K562 (cell line): ENCODE data around the gene TMA7B. TPM values are rescaled to one million over a fixed set of nuclear protein-coding genes. Genes with fewer than 3 reads are reported as not detected.

Experiments
- ARID1B ChIP-seq: fragments of 450-650 bp; IDR thresholded peaks from 2 replicates; pipeline ENCODE4 v1.6.1; 2016; ENCODE audit warnings: antibody characterized with exemption, mild to moderate bottlenecking, inconsistent platforms
- ATF1 ChIP-seq, 2 experiments: fragments of 450-650 bp in 1 of 2; IDR thresholded peaks; 2 replicates each; pipeline ENCODE4 v1.6.1; 2016; ENCODE audit warnings: missing compliant biosample characterization in 1 of 2, missing genetic modification characterization in 1 of 2
- BCL6 ChIP-seq: fragments of 250-450 bp; sonication (Bioruptor Pico); IDR thresholded peaks from 2 replicates; pipeline ENCODE4 v1.4.0; 2020
- BRD4 ChIP-seq: fragments of 200-600 bp; sonication (generic); IDR thresholded peaks from 2 replicates; pipeline ENCODE4 v1.6.1; 2017; ENCODE audit warnings: inconsistent platforms
- CHD2 ChIP-seq: IDR thresholded peaks from 2 replicates; pipeline ENCODE4 v1.6.1; 2011; ENCODE audit warnings: low read depth, low read length
- DLX4 ChIP-seq: fragments of 250-450 bp; sonication (Bioruptor Pico); IDR thresholded peaks from 2 replicates; pipeline ENCODE4 v1.6.1; 2021; ENCODE audit warnings: mild to moderate bottlenecking
- FOXA3 ChIP-seq, 2 experiments: fragments of 450-650 bp in 1 of 2; sonication (generic) in 1 of 2; formaldehyde crosslinking; IDR thresholded peaks in 1 of 2; conservative IDR thresholded peaks in 1 of 2; 2 replicates each; pipeline versions ENCODE4 v1.4.0 to v1.8.0; 2020 to 2022; ENCODE audit warnings: mild to moderate bottlenecking in 2 of 2, missing genetic modification reagents in 1 of 2
- HDAC1 ChIP-seq, 2 experiments: fragments of 450-650 bp; IDR thresholded peaks; 2 replicates each; pipeline ENCODE4 v1.6.1; 2016 to 2017; ENCODE audit warnings: inconsistent platforms in 1 of 2, mild to moderate bottlenecking in 1 of 2, moderate library complexity in 1 of 2
- HDGF ChIP-seq: fragments of 450-650 bp; IDR thresholded peaks from 2 replicates; pipeline ENCODE4 v1.6.1; 2016
- MTF1 ChIP-seq: fragments of 250-450 bp; sonication (Bioruptor Pico); IDR thresholded peaks from 2 replicates; pipeline ENCODE4 v1.9.0; 2021; ENCODE audit warnings: moderate library complexity, mild to moderate bottlenecking, inconsistent platforms, borderline replicate concordance
- NCOR1 ChIP-seq: fragments of 450-650 bp; IDR thresholded peaks from 2 replicates; pipeline ENCODE4 v1.6.1; 2016; ENCODE audit warnings: mild to moderate bottlenecking, moderate library complexity
- RBM39 ChIP-seq: fragments of 200-400 bp; formaldehyde crosslinking; optimal IDR thresholded peaks from 2 replicates; pipeline ENCODE3; 2018; ENCODE audit warnings: low read depth, low read length
- SMARCC2 ChIP-seq: fragments of 450-650 bp; IDR thresholded peaks from 2 replicates; pipeline ENCODE4 v1.6.1; 2017; ENCODE audit warnings: antibody characterized with exemption, moderate library complexity, mild to moderate bottlenecking, low read depth
- SRSF7 ChIP-seq: fragments of 200-400 bp; formaldehyde crosslinking; optimal IDR thresholded peaks from 2 replicates; pipeline ENCODE3; 2017; ENCODE audit warnings: mild to moderate bottlenecking, low read depth, low read length
- TAF9B ChIP-seq: fragments of 450-650 bp; IDR thresholded peaks from 2 replicates; pipeline ENCODE4 v1.6.1; 2018; ENCODE audit warnings: mild to moderate bottlenecking; ENCODE audit not compliant: partially characterized antibody
- TARDBP ChIP-seq: fragments of 450-650 bp; IDR thresholded peaks from 2 replicates; pipeline ENCODE4 v1.6.1; 2016
- TBP ChIP-seq: optimal IDR thresholded peaks from 2 replicates; pipeline ENCODE3; 2011; ENCODE audit warnings: low read depth, low read length, improper control_type of control experiment
- TSC22D4 ChIP-seq: fragments of 450-650 bp; IDR thresholded peaks from 2 replicates; pipeline ENCODE4 v1.6.1; 2016; ENCODE audit warnings: missing genetic modification characterization, missing biosample characterization, control low read depth
- ZFP36 ChIP-seq: fragments of 150-350 bp; IDR thresholded peaks from 2 replicates; pipeline ENCODE4 v1.6.1; 2018; ENCODE audit warnings: low read length, low read depth; ENCODE audit not compliant: partially characterized antibody
- ZNF324 ChIP-seq: fragments of 250-450 bp; sonication (Bioruptor Pico); IDR thresholded peaks from 2 replicates; pipeline ENCODE4 v1.4.0; 2020; ENCODE audit warnings: mild to moderate bottlenecking
- polyA plus RNA-seq, 8 experiments: library from polyadenylated mRNA; depleted of rRNA in 4 of 8; stranded (reverse) in 5 of 8; unstranded in 3 of 8; fragments of >200 nt; fragmentation: Nextera tagmentation in 2 of 8; fragmentation: Illumina TruSeq in 1 of 8; extraction: Ambion mirVana in 2 of 8; extraction: Trizol in 1 of 8; gene quantifications; 2 replicates each; pipeline versions ENCODE4 v1.2.1 to v1.2.3, GENCODE V29; 2011 to 2014; ENCODE audit warnings: inconsistent platforms in 1 of 8, missing spikeins in 1 of 8
- total RNA-seq, 7 experiments: library from RNA; depleted of rRNA in 6 of 7; stranded (reverse); fragments of >200 nt in 6 of 7; fragmentation: Illumina TruSeq in 2 of 7; extraction: Trizol in 2 of 7; gene quantifications; 2 replicates each; pipeline versions ENCODE4 v1.2.1 to v1.2.3, GENCODE V29; 2011 to 2021; ENCODE audit warnings: low replicate concordance in 1 of 7
- TF ChIP-seq, protein P1 (sequence below): fragments of 450-650 bp; formaldehyde crosslinking; IDR thresholded peaks from 2 replicates; pipeline ENCODE4 v1.4.0; 2020; ENCODE audit warnings: mild to moderate bottlenecking, moderate library complexity
- TF ChIP-seq, protein P2 (sequence below): fragments of 450-650 bp; IDR thresholded peaks from 2 replicates; pipeline ENCODE4 v1.6.1; 2017; ENCODE audit warnings: antibody characterized with exemption
- TF ChIP-seq, protein P3 (sequence below), 2 experiments: fragments of 200-800 bp in 1 of 2; sonication (Bioruptor generic) in 1 of 2; sonication (generic) in 1 of 2; formaldehyde crosslinking in 1 of 2; IDR thresholded peaks in 1 of 2; conservative IDR thresholded peaks in 1 of 2; 2 replicates each; pipeline versions ENCODE4 v1.5.0 to v1.6.1; 2016 to 2020; ENCODE audit warnings: missing compliant biosample characterization in 1 of 2, missing genetic modification characterization in 1 of 2, missing genetic modification reagents in 1 of 2

The TMA7B gene
- total and polyA plus RNA-seq, 9 of the 15 experiments (the other 6 are each of a cell fraction or from before 2014, with no cell fraction given), result 5.6 to 14.2 (median 11.8) TPM

DNA sequence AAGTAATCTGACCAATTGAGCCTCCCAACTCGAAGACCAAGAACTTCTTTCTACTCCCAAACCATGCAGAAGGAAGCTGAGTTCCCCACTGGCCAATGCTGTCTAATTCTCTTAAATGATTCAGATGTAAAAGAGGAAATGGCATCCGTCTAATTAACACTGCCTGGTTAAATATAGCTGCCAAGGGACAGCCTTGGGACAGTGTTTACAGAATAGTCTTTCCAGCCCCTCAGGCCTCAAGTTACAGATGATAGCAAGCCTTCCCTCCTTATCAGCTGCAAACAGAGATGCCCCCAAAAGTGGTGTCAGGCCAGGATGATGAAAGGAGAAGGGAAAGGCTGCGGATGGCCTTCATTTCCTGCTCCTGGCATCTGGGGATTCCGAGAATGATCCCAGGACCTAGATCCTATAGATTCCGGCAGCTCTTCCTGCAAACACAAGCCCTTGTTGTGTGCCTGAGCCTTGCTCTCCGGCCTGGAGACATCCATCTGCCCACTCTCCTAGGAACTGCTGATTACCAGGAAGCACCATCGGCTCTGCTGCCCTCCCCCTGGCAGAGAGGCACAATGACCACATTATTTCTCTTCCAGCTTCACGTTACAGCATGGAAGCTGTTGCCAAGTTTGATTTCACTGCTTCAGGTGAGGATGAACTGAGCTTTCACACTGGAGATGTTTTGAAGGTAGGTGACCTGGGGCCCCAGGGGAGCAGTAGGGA is 13.5 kb upstream of the TMA7B start (continued):
- TF ChIP-seq ARID1B, result peak; percentile 98
- TF ChIP-seq ATF1 (CRISPR knock-in tag; IDR thresholded peaks at IDR 0.05), result no peak
- TF ChIP-seq ATF1 (tag; IDR thresholded peaks at IDR 0.05), result no peak
- peak; percentile 45 for TF ChIP-seq TAF9B
- TF ChIP-seq HDGF, result no peak
- peak; percentile 66; the same call in 1 of the 2 replicates for TF ChIP-seq BRD4
- peak; percentile 89 for TF ChIP-seq SMARCC2
- TF ChIP-seq CHD2, result no peak
- no peak for TF ChIP-seq ZNF324 (CRISPR knock-in tag)
- TF ChIP-seq NCOR1, result peak; percentile 94
- TF ChIP-seq BCL6 (CRISPR knock-in tag), result no peak
- peak; percentile 47 for TF ChIP-seq TBP
- no peak for TF ChIP-seq RBM39
- TF ChIP-seq FOXA3 (CRISPR knock-in tag; conservative IDR thresholded peaks at IDR 0.05 in 1 of 2, IDR thresholded peaks at IDR 0.05 in 1 of 2), result peak; percentile 66 to 71; a peak in 3 of 4 replicates
- TF ChIP-seq TARDBP, result no peak
- TF ChIP-seq, protein P1, sequence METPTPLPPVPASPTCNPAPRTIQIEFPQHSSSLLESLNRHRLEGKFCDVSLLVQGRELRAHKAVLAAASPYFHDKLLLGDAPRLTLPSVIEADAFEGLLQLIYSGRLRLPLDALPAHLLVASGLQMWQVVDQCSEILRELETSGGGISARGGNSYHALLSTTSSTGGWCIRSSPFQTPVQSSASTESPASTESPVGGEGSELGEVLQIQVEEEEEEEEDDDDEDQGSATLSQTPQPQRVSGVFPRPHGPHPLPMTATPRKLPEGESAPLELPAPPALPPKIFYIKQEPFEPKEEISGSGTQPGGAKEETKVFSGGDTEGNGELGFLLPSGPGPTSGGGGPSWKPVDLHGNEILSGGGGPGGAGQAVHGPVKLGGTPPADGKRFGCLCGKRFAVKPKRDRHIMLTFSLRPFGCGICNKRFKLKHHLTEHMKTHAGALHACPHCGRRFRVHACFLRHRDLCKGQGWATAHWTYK (CRISPR knock-in tag), result no peak
- no peak for TF ChIP-seq MTF1 (CRISPR knock-in tag)
- TF ChIP-seq, protein P2, sequence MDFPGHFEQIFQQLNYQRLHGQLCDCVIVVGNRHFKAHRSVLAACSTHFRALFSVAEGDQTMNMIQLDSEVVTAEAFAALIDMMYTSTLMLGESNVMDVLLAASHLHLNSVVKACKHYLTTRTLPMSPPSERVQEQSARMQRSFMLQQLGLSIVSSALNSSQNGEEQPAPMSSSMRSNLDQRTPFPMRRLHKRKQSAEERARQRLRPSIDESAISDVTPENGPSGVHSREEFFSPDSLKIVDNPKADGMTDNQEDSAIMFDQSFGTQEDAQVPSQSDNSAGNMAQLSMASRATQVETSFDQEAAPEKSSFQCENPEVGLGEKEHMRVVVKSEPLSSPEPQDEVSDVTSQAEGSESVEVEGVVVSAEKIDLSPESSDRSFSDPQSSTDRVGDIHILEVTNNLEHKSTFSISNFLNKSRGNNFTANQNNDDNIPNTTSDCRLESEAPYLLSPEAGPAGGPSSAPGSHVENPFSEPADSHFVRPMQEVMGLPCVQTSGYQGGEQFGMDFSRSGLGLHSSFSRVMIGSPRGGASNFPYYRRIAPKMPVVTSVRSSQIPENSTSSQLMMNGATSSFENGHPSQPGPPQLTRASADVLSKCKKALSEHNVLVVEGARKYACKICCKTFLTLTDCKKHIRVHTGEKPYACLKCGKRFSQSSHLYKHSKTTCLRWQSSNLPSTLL, result peak; percentile 76; the same call in 1 of the 2 replicates
- TF ChIP-seq, protein P3, sequence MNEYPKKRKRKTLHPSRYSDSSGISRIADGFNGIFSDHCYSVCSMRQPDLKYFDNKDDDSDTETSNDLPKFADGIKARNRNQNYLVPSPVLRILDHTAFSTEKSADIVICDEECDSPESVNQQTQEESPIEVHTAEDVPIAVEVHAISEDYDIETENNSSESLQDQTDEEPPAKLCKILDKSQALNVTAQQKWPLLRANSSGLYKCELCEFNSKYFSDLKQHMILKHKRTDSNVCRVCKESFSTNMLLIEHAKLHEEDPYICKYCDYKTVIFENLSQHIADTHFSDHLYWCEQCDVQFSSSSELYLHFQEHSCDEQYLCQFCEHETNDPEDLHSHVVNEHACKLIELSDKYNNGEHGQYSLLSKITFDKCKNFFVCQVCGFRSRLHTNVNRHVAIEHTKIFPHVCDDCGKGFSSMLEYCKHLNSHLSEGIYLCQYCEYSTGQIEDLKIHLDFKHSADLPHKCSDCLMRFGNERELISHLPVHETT (CRISPR knock-in tag; conservative IDR thresholded peaks at IDR 0.05 in 1 of 2, IDR thresholded peaks at IDR 0.05 in 1 of 2), result no peak
- no peak for TF ChIP-seq DLX4 (CRISPR knock-in tag)
- TF ChIP-seq TSC22D4, result no peak
- peak in 1 of 2 experiments; percentile 77; a peak in 2 of 4 replicates for TF ChIP-seq HDAC1 (IDR thresholded peaks at IDR 0.05)
- no peak for TF ChIP-seq SRSF7
- TF ChIP-seq ZFP36, result no peak
